GM15510 (cell line): ENCODE data around the gene PGGT1B.

ENCODE experiments used
- POLR2A ChIP-seq: IDR thresholded peaks from 3 replicates; pipeline ENCODE4 v1.6.1; 2011; ENCODE audit warnings: borderline replicate concordance; ENCODE audit not compliant: insufficient read length; ENCODE audit errors: extremely low read depth

The PGGT1B gene

GRCh38 chr5:115272297-115272958, 9.8 kb upstream of the PGGT1B start:
- no peak for TF ChIP-seq POLR2A

GRCh38 chr5:115271295-115272050, 8.8 kb upstream of the PGGT1B start:
- TF ChIP-seq POLR2A, result no peak

GRCh38 chr5:115267617-115268016, 4.9 kb upstream of the PGGT1B start:
- no peak for TF ChIP-seq POLR2A

- no peak for TF ChIP-seq POLR2A
Observed at GRCh38 chr5:115265220-115265619, 2.5 kb upstream of the PGGT1B start.

- no peak for TF ChIP-seq POLR2A
Observed at GRCh38 chr5:115264786-115265185, 2.1 kb upstream of the PGGT1B start.

GRCh38 chr5:115263078-115263380, 352 bp upstream of the PGGT1B start:
- TF ChIP-seq POLR2A, result no peak

- no peak for TF ChIP-seq POLR2A
Observed at GRCh38 chr5:115262011-115262320, 711 bp downstream of the PGGT1B start.

GRCh38 chr5:115260248-115260647, 2.4 kb downstream of the PGGT1B start:
- TF ChIP-seq POLR2A, result no peak

- TF ChIP-seq POLR2A, result no peak
Observed at GRCh38 chr5:115257981-115258380, 4.7 kb downstream of the PGGT1B start.

GRCh38 chr5:115246361-115246991, 16.2 kb downstream of the PGGT1B start:
- no peak for TF ChIP-seq POLR2A

- TF ChIP-seq POLR2A, result no peak
Observed at GRCh38 chr5:115243412-115243811, 19.3 kb downstream of the PGGT1B start.

GRCh38 chr5:115241881-115242642, 20.6 kb downstream of the PGGT1B start:
- no peak for TF ChIP-seq POLR2A

GRCh38 chr5:115237066-115237465, 25.6 kb downstream of the PGGT1B start:
- no peak for TF ChIP-seq POLR2A

- TF ChIP-seq POLR2A, result no peak
Observed at GRCh38 chr5:115236599-115236998, 26.1 kb downstream of the PGGT1B start.

- no peak for TF ChIP-seq POLR2A
Observed at GRCh38 chr5:115231598-115231997, 31.1 kb downstream of the PGGT1B start.
